NCI-H1930 (cell line): ENCODE results near the gene TSPAN19.
"Not testable (repeated sequence)": the region's sequence is repeated elsewhere in the genome, so short reads cannot be mapped to it uniquely, and the experiment has no call there.

ENCODE experiments used
- DNase-seq, 2 experiments: peaks; one replicate each; lab custom pipeline; 2025; lab: John Stamatoyannopoulos, UW

Gene TSPAN19

DNA sequence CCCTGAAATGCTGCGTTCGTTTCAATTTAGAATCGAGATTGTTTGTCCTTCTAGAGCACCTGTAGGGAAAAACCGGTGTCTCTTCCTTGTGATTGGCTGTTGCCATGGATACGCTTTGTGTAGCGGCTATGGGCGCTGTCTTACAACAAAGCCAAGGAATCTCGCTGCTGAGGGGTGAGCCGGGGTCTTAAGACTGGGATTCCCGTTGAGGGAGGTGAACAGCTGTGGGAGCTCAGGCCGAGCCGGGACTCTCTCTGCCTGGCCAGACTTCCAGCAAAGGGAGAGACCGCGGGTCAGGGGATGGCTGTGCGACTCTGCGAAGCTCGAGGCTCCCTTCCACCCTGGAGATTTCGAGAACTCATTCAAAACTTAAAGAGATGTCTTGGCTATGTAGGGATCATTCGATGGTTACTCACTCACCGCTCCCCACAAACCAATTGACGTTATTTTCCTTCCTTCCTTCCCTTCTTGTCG is at the start of gene TSPAN19, which contains the start of gene LRRIQ1:
TSPAN19 (minus strand) TSS at position 44 of the 474 bp plus-strand sequence. CDS start 6,331 bp downstream, outside the sequence.
LRRIQ1 (plus strand) TSS at position 118 of the 474 bp plus-strand sequence. CDS start 1,826 bp downstream, outside the sequence.
- peak; percentile 80 to 83 for DNase-seq

DNA sequence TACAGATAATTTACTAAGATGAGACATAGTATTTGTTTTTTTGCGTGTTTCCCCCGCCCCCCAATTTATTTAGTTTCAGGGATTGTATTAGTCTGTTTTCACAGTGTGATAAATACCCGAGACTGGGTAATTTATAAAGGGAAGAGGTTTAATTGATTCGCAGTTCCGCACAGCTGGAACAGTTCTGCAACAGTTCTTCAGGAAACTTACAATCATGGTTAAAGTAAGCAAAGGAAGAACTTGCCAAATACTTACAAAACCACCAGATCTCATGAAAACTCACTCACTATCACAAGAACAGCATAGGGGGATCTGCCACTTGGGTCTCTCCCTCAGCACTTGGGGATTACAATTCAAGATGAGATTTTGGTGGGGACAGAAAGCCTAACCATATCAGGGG is 49.0 kb upstream of the TSPAN19 start:
- DNase-seq: no peak

DNA sequence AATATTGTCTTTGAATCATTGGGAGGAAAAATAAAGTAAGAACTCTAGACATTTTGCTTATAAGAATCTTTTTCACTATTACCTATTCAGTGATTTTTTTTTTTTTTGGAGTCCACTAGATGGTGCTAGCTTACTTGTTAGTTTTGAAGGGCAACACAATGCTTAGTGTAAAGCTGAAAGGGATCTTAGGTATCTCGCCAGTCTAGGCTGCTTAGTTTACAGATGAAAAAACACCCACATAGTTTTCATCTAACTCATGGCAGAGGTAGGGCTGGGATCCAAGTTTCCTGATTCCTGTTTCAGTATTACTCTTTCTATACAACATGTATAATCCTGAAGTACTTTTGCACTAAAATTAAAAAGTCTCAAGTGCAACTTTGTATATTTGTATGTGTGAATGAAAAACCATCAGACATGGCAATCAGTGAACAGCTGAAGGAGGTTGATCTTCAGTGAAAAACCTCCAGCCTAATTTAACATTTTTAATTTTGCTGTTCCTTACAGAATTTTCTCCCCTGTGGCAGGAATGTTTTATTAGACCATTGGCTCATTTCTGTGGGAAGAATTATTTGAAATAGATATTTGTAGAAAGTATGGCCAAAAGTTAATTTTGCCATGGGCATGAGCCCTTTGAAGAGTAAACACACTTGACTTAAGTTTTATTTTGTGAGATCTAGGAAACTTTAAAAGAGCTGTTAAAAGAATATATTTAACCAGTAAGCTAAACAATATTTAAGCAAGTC is 40.8 kb upstream of the TSPAN19 start:
- DNase-seq: peak; percentile 33 to 35

- no peak for DNase-seq
Measured at GRCh38 chr12:85072826-85073225, 36.7 kb upstream of the TSPAN19 start.

DNA sequence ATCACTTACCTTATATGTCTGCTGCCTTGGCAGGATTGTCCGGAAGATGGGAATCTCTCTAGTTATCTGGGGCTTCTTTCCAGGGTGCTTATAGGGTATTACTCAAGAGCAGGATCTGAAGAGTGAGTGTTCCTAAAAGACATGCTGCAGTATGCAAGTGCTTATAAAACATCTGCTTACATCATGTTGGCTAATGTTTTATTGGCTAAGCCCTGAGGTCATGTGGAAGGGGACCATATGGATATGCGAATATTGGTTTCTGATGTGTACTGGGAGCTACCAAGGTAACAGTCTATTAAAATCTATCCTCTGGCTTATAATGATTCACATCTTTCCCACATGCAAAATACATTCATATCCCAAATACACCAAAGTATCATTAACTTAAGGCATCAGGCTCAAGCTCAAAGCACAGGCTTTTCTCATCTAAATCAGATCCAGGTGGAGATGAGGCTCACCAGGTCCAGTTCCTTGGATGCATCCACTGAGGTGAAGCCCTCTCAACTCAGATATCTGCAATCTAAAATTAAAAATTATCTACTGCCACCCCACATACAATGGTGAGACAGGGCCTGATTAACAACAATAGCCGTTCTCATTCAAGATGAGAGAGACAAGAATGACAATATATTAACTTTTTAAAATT is 29.9 kb upstream of the TSPAN19 start:
- no peak for DNase-seq

DNA sequence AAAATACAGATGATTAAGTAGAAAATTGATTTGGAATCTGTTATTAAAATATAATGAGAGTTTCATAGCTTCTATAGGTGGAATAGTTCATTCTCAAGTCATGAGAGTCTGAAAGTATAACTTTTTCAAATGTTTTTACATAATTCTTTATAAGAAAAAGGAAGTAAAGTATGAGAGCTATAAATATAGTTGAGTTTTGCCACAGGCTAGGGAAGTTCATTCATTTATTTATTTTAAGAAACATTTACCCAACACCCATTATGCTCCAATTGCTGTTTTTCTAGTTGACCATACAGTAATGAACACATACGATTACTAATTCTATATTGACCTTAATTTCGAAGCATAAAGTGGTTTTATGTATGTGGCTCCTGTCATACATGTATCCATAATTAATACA is 24.8 kb upstream of the TSPAN19 start:
- no peak for DNase-seq

- no peak for DNase-seq
Measured at GRCh38 chr12:85059594-85059993, 23.5 kb upstream of the TSPAN19 start.

DNA sequence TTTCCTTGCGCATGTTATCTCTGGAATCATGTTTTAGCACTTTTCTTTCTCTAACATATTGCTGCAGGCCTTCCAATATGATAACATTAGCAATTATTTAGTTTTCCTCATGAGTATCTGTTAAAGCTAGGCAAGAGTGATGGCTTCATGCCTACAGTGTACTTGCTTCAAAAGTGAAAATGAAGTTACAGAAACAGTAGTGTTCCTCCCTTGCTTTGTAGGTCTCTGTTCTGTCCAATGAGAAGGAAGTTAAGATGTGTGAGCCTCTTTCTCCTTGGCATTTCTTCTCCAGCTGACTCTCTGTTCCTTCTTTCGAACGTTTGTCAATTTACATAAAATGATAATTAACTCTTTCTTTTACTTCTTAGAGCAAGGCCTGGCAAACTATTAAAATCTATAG is 22.3 kb upstream of the TSPAN19 start:
- no peak for DNase-seq

DNA sequence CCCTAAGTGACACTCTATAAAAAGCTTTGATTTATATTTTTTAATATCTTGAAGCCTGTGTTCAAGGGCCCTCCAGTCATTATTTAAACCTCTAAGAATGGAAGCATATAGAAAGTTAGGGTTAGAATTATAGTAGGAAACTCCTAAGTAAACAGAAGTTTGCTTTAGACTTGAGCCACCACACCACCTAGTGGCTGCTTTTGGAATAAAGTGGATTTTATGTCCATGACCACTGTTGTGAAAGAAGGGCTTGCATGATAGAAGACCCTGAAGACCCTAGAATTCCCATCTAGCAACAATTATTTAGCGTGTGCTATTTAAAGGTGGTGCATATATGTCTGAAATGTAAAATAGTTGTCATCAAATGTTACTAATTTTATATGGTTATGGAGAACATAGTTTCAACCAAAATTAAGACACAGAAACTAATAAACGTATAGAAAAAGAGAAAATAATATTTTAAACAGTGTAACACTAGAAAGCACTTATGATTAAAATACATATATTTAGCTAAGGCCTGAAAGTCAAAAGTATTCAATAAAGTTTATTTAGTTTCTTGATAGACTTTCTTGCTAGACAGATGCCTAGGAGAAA is 21.4 kb upstream of the TSPAN19 start:
- peak; percentile 4 to 18 for DNase-seq

GRCh38 chr12:85043829-85044228 is 7.8 kb upstream of the TSPAN19 start:
- no peak for DNase-seq

DNA sequence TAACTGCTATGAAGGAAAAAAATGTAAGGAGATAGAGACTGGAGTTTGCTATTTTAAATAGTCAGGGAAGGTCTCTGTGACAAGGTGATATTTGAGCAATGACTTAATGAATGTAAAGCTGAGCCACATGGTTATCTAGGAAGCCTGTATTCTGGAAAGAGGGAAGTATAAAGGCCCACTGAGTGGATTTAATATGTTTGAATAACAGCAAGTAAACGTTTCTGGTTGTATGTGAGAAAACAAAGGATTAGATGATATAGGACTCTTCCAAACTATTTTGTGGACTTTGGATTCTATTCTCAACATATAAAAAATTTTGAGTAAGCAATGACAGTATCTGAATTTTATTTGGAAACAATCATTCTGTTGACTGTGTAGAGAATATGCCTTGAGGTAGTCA is 5.3 kb upstream of the TSPAN19 start:
- DNase-seq: peak in 1 of 2 experiments; percentile 46

- DNase-seq: no peak
Measured at GRCh38 chr12:85036733-85037132, 656 bp upstream of the TSPAN19 start.

- DNase-seq: peak in 1 of 2 experiments; percentile 18
Measured at GRCh38 chr12:85029456-85029855, 6.6 kb downstream of the TSPAN19 start.

DNA sequence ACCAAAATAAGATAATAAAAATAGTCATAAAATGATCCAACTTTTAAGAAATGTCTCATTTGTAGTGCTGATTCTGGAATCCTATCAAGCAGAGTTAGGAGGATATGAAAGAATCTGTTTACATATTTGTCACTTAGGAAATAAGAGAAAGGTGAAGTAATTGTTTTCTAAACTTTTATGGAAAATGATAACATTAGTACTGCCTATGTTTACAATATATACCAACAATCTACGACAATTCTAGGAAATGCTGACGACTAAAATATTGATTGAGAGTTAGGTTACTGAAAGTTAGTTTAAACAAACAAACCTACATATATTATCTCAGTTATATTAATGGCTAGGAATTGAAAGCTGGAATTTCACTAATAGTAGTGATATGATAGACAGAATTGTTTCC is 18.0 kb downstream of the TSPAN19 start:
- DNase-seq: no peak

DNA sequence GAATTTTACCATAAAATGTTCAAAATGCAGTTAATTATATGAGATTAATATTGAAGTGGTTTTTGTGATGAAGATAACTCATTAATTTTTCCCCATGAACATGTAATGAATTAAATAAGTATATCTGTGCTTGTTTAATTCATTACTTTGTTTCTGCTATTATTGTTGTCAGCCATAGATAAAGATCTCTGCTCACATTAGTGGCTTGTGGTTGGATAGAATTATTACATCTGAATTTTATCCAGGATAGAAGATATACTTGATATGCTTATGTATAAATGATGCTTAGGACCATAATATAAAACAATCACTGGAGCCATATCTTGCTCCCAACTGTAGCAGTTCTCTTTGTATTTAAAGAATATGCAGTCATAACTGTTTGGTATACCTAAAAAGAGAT is 18.5 kb downstream of the TSPAN19 start:
- DNase-seq: no peak

DNA sequence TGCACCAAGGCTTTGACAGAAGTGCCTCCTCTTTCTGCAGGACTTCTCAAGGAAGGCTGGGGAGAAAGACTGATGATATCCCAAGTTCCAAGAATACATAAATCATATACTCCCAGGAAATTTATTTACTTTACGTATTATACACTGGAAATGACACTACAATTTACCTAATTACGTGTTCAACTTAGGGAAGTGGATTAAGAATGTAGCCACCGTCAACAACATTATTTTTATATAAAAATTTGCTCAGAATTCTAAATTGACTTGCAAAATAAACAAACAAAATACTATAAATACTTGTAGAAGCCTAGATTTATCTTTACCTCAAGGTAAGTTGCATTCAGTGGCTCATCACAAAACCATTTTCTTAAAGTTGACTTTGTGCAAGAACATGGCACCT is 18.9 kb downstream of the TSPAN19 start:
- no peak for DNase-seq

- DNase-seq: no peak
Measured at GRCh38 chr12:85016413-85016812, 19.7 kb downstream of the TSPAN19 start.

GRCh38 chr12:85007836-85008235 is 28.2 kb downstream of the TSPAN19 start:
- DNase-seq: no peak

- no peak for DNase-seq
Measured at GRCh38 chr12:85006206-85006605, 29.9 kb downstream of the TSPAN19 start.

DNA sequence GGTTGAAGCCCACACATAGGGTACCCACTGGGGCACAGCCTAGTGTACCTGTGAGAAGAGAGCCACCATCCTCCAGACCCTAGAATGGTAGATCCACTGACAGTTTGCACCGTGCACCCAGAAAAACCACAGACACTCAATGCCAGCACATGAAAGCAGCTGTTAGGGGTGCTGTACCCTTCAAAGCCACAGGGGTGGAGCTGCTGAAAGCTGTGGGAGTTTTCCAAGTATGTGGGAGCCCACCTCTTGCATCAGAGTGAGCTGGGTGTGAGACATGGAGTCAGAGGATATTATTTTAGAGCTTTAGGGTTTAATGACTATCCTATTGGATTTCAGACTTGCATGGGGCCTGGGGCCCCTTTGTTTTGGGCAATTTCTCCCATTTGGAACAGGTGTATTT is 30.5 kb downstream of the TSPAN19 start:
- no peak for DNase-seq

DNA sequence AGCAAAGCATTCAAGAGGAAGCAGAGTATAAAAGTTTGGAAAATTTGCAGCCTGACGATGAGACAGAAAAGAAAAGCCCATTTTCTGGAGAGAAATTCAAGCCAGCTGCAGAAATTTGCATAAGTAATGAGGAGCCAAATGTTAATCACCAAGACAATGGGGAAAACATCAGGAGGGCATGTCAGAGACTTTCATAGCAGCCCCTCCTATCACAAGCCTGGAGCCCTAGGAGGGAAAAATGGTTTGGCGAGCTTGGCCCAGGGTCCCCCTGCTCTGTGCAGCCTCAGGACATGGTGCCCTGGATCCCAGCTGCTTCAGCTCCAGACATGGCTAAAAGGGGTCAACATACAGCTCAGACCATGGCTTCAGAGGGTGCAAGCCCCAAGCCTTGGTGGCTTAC is 31.0 kb downstream of the TSPAN19 start:
- DNase-seq: not testable (repeated sequence)

DNA sequence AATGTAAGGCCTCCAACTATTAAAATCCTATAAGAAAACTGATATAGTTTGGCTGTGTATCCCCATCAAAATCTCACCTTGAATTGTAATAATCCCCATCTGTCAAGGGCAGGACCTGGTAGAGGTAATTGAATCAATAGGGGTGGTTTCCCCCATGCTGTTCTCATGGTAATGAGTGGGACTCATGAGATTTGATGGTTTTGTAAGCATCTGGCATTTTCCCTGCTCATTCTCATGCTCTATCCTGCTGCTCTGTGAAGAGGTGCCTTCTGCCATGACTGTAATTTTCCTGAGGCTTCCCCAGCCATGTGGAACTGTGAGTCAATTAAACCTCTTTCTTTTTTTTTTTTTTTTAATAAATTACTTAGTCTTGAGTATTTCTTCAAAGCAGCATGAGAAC is 31.9 kb downstream of the TSPAN19 start:
- no peak for DNase-seq

DNA sequence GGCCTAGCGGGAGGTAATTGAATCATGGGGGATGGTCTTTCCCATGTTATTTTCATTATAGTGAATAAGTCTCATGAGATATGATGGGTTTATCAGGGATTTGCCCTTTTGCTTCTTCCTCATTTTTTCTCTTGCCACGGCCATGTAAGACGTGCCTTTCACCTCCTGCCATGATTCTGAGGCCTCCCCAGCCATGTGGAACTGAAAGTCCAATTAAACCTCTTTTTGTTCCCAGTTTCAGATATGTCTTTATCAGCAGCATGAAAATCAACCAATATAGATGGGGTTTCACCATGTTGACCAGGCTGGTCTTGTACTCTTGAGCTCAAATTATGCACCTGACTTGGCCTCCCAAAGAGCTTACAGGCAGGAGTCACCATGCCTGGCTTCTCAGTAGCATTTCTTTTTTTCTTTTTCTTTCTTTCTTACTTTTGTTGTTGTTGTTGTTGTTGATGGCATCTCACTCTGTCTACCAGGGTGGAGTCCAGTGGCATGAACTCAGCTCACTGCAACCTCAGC is 33.2 kb downstream of the TSPAN19 start:
- DNase-seq: no peak
